Dermis microvascular lymphatic vessel endothelial cell (primary cell): ENCODE results near the gene SMAD5. TPM values are rescaled to one million over a fixed set of nuclear protein-coding genes. Genes with fewer than 3 reads are reported as not detected.

Experiments
- DNase-seq, 2 donors: peaks; one replicate each; pipeline versions ENCODE4 v3.0.0 to v3.0.0-alpha.2; 2010; ENCODE audit warnings: low read depth in 2 of 2
- total RNA-seq: library from RNA; depleted of rRNA; stranded (reverse); fragments of >200 nt; gene quantifications from 2 replicates; pipeline ENCODE4 v1.2.1, GENCODE V29; 2014

Gene SMAD5
- total RNA-seq, 1 donor from 2014 or later, result 29.0 TPM

GRCh38 chr5:136114414-136115125 lies 18.1 kb upstream of the SMAD5 start:
- no peak for DNase-seq

- no peak for DNase-seq
Observed at GRCh38 chr5:136115183-136115865, 17.3 kb upstream of the SMAD5 start.

- no peak for DNase-seq
Observed at GRCh38 chr5:136120529-136120928, 12.1 kb upstream of the SMAD5 start.

- no peak for DNase-seq
Observed at GRCh38 chr5:136123236-136123768, 9.3 kb upstream of the SMAD5 start.

- DNase-seq, result no peak
Observed at GRCh38 chr5:136127560-136127959, 5.1 kb upstream of the SMAD5 start.

GRCh38 chr5:136128481-136128880 lies 4.2 kb upstream of the SMAD5 start:
- no peak for DNase-seq

- no peak for DNase-seq
Observed at GRCh38 chr5:136129445-136129844, 3.2 kb upstream of the SMAD5 start.

GRCh38 chr5:136130581-136130980 lies 2.1 kb upstream of the SMAD5 start:
- no peak for DNase-seq

GRCh38 chr5:136132087-136132486 lies 558 bp upstream of the SMAD5 start:
- peak in 1 of 2 donors; percentile 2 for DNase-seq

GRCh38 chr5:136133222-136133921 lies 727 bp downstream of the SMAD5 start:
- peak; percentile 24 to 73 for DNase-seq

- DNase-seq, result peak; percentile 29 to 40
Observed at GRCh38 chr5:136133922-136134379, 1.3 kb downstream of the SMAD5 start.

GRCh38 chr5:136134653-136135052 lies 2.0 kb downstream of the SMAD5 start:
- DNase-seq, result no peak

GRCh38 chr5:136135536-136135935 lies 2.9 kb downstream of the SMAD5 start:
- DNase-seq, result no peak

GRCh38 chr5:136137497-136138220 lies 5.0 kb downstream of the SMAD5 start:
- DNase-seq, result no peak

GRCh38 chr5:136141561-136141960 lies 8.9 kb downstream of the SMAD5 start:
- DNase-seq, result no peak

GRCh38 chr5:136143312-136143711 lies 10.7 kb downstream of the SMAD5 start:
- DNase-seq, result no peak

- no peak for DNase-seq
Observed at GRCh38 chr5:136143763-136144162, 11.1 kb downstream of the SMAD5 start.

GRCh38 chr5:136145030-136145429 lies 12.4 kb downstream of the SMAD5 start:
- DNase-seq, result no peak

- DNase-seq, result no peak
Observed at GRCh38 chr5:136146201-136146600, 13.6 kb downstream of the SMAD5 start.

GRCh38 chr5:136147632-136148031 lies 15.0 kb downstream of the SMAD5 start:
- no peak for DNase-seq

- no peak for DNase-seq
Observed at GRCh38 chr5:136149891-136150290, 17.2 kb downstream of the SMAD5 start.
